22Rv1 (cell line): ENCODE results near the gene CNTNAP4.

Experiments used
- CTCF ChIP-seq: fragments of 450-650 bp; IDR thresholded peaks from 2 replicates; pipeline ENCODE4 v1.5.1; 2017; ENCODE audit warnings: mild to moderate bottlenecking
- ZFX ChIP-seq: fragments of 450-650 bp; IDR thresholded peaks from 2 replicates; pipeline ENCODE4 v1.6.1; 2017; ENCODE audit warnings: antibody characterized with exemption, borderline replicate concordance

GRCh38 chr16:76574651-76575050 is 297.4 kb downstream of the CNTNAP4 start:
- TF ChIP-seq CTCF, result no peak
- no peak for TF ChIP-seq ZFX
